Caki2 (cell line): ENCODE results near the gene OR2G6. TPM values are rescaled to one million over a fixed set of nuclear protein-coding genes. Genes with fewer than 3 reads are reported as not detected.
"Not testable (repeated sequence)": the region's sequence is repeated elsewhere in the genome, so short reads cannot be mapped to it uniquely, and the experiment has no call there.

Source experiments
- DNase-seq: peaks from one replicate; pipeline ENCODE4 v3.0.0-alpha.2; 2015; ENCODE audit warnings: low read depth
- in situ Hi-C: cut with HindIII; loops from 2 replicates; pipeline ENCODE4 v1.10.0; 2016; ENCODE audit warnings: low sequenced_read_pairs, low pct_unique_long_range_greater_than_20kb, mixed read lengths
- total RNA-seq: library from RNA; depleted of rRNA; stranded (reverse); fragments of >200 nt; shearing (Covaris generic); gene quantifications from 2 replicates; pipeline ENCODE4 v1.2.3, GENCODE V29; 2014; ENCODE audit warnings: low replicate concordance; rRNA removed

Gene OR2G6
- not detected in 2 replicates for total RNA-seq

DNA sequence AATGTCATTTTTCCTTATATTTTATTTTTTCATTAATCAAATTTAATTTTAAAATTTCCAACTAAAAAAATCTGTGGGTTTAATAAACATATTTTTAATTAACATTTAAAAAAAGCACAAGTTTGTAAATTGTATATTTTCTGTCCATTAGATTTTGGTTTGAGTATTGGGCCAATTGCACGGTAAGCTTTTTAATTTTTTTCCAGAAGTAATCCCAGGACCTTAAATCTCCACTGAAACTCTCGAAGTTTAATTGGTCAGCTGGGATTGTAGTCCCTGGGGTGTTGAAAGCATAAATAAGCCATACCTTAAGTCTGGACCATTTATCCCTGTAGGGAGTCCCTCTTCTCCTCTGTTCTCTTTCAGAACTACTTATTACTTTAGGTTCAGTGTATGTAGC lies at the start of gene OR2G6:
Gene OR2G6 (plus strand): TSS at position 301 of the 400 bp plus-strand sequence. CDS start 13,574 bp downstream, outside the sequence.
- DNase-seq, in situ Hi-C loops: not testable (repeated sequence)

GRCh38 chr1:248459117-248459516 lies 48.8 kb upstream of the OR2G6 start:
- DNase-seq, in situ Hi-C loops: not testable (repeated sequence)

DNA sequence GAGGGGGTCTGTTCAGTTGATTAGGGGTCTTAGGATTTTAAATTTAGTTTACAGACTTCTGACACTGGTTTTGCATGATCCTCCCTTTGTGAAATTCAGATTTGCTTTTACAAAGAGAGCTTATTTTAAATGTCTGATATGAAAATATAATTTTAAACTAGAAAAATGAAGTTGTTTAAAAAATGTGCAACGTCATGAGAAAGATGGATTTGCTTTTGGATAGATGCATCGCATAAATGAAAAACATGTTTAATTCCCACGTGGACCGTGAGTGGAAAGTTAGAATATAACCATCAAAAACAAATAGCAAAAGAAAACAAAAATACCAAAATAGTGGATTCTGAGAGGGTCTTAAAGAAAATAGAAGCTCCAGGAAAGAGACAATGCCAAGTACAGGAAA lies 36.7 kb upstream of the OR2G6 start:
- no peak for DNase-seq
- in situ Hi-C loops, result no loop called here

DNA sequence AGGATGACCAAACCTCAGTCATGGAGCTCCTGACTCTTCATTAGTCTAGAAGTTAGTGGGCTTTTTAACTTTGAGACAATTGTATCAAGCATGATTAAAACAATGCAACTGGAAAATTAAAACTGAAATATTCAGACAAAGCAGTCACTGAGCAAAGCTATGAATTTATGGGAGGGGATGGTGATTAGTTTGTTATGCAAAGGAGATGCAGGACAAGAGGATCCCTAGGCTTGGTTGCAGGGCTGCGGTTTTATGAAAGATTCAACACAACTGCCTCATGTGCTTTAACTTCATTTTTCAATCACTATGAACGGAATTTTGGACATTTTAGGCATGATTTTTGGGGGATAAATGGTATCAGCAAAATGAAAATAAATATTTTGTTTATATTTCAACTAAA lies 35.8 kb upstream of the OR2G6 start:
- in situ Hi-C loops, DNase-seq: not testable (repeated sequence)

DNA sequence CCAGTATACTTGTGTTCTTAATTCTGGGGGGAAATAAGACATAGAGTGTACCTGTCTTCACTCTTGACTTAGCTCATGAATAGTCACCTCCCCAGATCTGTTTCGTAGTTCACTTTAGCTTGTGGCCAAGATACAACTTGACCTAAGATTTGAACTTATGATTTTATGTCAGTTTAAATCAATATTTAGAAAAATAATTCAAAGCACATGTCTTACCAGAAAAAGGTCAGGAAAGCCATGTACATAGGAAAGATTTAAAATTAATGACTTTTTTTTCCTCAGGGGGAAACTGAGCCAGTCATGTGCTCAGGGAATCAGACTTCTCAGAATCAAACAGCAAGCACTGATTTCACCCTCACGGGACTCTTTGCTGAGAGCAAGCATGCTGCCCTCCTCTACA lies 34.8 kb upstream of the OR2G6 start, which contains the start of gene OR2T3:
Gene OR2T3 (plus strand): TSS at position 301 of the 400 bp plus-strand sequence. CDS start 0 bp downstream, at position 301.
- DNase-seq, in situ Hi-C loops: not testable (repeated sequence)

GRCh38 chr1:248475660-248476059 lies 32.2 kb upstream of the OR2G6 start:
- DNase-seq, in situ Hi-C loops: not testable (repeated sequence)

DNA sequence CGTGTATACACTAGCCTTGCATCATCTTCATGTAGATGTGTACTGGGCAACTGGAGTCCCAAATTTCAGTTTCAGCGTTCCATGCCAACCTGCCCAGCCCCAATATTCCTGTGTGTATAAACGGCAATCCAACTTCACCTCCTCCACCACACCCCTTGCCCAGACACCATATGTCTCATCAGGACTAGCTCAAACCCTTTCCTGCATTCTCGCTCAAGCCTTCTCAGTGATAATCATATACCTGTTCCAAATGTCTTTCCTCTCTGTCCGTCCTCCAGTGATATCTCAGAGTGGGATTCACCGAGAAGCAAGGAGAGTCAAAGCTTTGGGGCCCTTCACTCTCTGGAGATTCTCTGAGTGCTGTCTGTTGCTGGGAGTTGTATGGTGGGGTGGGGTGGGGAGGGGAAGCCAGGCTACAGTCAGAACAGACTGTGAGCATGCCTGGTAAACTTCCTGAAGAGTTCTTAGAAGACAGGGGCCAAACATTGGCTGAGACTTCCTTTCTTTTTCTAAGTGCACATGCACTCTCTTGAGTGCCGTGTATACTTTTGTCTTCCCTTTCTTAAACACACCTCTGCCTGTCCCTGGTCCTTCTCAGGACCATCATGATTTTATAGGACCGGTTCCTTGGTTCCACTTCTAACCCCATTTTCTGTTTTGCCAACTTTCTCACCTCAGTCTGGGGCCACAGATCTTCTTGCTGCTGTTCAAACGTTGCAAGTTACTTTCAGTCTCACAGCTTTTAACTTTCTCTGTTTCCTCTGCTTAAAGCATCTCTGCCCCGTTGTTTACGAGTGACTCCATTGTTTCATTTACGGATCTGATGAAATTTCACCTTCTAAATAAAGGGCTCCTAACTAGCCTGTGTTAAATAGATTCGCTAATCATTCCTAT lies 25.9 kb upstream of the OR2G6 start:
- DNase-seq, in situ Hi-C loops: not testable (repeated sequence)

DNA sequence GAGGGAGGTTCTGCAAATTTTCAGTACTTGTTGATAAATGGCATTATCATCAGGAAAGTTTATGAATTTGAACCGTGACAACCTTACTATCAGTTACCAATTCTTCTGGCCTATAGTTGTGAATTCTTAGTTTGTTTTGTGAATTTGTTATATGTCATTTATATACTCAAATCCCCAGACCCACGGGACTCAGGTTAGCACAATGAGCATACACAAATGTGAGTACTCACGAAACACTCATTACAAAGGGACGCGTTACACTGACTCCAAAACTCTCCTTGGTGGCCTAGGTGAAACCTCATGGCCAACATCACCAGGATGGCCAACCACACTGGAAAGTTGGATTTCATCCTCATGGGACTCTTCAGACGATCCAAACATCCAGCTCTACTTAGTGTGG lies 19.6 kb upstream of the OR2G6 start, which contains the start of gene OR2T5:
Gene OR2T5 (plus strand): TSS at position 301 of the 400 bp plus-strand sequence. CDS start 0 bp downstream, at position 301.
- DNase-seq, in situ Hi-C loops: not testable (repeated sequence)

DNA sequence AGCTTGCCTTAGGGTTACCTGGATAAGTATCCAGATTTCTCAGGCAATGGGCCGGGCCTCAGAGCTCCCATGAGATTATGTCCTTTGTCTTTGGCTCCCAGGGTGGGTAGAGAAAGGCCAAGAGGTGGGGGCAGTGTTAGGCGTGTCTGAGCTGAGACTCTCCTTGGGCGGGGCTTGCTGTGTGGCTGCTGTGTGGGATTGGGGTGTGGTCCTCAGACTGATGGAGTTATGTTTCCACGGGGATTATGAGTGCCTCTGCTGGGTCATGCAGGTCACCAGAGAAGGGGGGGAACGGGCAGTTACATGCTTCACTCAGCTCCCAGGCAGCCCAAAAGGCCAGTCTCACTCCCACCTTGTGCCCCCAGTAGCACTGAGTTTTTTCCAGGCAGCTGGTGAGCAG lies 11.2 kb upstream of the OR2G6 start:
- DNase-seq, in situ Hi-C loops: not testable (repeated sequence)

DNA sequence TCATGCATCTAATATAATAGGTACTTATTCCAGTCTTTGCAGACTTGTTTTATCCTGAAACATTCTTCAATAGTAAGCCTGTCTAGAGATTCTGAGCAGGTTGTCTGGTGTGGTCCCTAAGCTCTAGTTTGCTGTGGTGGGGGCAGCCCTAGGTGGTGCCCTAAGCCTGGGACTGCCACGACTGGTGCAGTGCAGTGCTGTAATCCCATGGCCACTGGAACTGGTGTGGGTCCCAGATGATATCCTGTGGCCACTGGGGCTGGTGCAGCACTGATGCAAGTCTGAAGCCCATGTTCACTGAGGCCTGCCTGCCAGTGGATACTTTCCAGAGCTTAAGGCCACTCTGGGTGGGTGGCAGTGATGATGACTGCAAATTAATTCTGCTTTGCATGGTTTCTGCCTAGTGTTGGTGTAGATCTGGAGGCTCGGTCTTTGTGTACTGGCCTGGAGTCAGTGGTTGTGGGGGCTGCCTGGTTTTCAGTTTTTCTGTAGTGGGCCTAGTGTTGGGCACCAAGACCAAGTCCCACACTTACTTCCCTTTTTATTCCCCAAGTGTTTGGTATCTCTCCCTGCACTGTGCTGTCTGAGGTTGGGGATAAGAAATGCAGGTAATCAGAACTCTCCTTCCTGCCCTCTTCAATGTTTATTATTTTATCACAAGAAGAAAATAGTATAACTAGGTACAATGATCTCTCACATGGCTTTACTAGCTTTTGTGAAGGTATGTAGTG lies 7.4 kb upstream of the OR2G6 start:
- in situ Hi-C loops, DNase-seq: not testable (repeated sequence)

DNA sequence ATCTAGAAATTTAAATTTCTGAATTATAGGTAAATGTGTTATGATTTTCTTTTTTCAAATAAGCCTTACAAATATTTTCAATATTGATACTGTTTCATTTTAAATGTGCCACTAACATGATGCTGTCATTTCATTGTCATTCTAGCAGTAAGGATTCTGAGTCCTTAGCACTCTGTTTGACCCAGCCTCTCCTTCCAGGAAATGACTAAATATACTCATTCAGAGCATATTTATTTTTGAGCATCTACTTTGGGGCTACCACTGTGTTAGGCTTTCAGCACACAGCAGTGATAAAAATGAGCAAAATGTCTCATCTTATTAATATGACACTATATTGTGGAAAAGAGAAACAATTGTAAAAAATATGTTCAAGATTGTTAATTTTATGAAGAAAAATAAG lies 2.3 kb downstream of the OR2G6 start:
- in situ Hi-C loops, DNase-seq: not testable (repeated sequence)

DNA sequence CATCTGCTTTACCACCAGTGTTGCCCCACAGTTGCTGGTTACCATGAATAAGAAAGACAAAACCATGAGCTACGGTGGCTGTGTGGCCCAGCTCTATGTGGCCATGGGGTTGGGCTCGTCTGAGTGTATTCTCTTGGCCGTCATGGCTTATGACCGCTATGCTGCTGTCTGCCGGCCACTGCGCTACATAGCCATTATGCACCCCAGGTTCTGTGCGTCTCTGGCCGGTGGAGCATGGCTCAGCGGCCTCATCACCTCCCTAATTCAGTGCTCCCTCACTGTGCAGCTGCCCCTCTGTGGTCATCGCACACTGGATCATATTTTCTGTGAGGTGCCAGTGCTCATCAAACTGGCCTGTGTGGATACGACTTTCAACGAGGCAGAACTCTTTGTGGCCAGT lies 14.0 kb downstream of the OR2G6 start:
- DNase-seq, result no peak
- in situ Hi-C loops, result no loop called here

DNA sequence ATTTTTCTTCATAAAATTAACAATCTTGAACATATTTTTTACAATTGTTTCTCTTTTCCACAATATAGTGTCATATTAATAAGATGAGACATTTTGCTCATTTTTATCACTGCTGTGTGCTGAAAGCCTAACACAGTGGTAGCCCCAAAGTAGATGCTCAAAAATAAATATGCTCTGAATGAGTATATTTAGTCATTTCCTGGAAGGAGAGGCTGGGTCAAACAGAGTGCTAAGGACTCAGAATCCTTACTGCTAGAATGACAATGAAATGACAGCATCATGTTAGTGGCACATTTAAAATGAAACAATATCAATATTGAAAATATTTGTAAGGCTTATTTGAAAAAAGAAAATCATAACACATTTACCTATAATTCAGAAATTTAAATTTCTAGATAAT lies 29.6 kb downstream of the OR2G6 start:
- DNase-seq, in situ Hi-C loops: not testable (repeated sequence)

DNA sequence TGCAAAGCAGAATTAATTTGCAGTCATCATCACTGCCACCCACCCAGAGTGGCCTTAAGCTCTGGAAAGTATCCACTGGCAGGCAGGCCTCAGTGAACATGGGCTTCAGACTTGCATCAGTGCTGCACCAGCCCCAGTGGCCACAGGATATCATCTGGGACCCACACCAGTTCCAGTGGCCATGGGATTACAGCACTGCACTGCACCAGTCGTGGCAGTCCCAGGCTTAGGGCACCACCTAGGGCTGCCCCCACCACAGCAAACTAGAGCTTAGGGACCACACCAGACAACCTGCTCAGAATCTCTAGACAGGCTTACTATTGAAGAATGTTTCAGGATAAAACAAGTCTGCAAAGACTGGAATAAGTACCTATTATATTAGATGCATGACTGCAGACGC lies 39.5 kb downstream of the OR2G6 start:
- DNase-seq, in situ Hi-C loops: not testable (repeated sequence)

DNA sequence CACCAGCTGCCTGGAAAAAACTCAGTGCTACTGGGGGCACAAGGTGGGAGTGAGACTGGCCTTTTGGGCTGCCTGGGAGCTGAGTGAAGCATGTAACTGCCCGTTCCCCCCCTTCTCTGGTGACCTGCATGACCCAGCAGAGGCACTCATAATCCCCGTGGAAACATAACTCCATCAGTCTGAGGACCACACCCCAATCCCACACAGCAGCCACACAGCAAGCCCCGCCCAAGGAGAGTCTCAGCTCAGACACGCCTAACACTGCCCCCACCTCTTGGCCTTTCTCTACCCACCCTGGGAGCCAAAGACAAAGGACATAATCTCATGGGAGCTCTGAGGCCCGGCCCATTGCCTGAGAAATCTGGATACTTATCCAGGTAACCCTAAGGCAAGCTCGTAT lies 43.2 kb downstream of the OR2G6 start:
- DNase-seq, in situ Hi-C loops: not testable (repeated sequence)

- DNase-seq, in situ Hi-C loops: not testable (repeated sequence)
These were observed 54.8 kb downstream of the OR2G6 start, which contains the start of gene OR2T29 for GRCh38 chr1:248562672-248563071. OR2T29 (minus strand) TSS chr1:248562772; CDS start chr1:248559491, 3,281 bp downstream.

GRCh38 chr1:248565530-248566373 lies 57.9 kb downstream of the OR2G6 start:
- in situ Hi-C loops, result not testable (repeated sequence)

GRCh38 chr1:248569049-248569448 lies 61.2 kb downstream of the OR2G6 start:
- DNase-seq, in situ Hi-C loops: not testable (repeated sequence)

More at GRCh38 chr1:248565530-248566373, 57.9 kb downstream of the OR2G6 start:
- not testable (repeated sequence) for DNase-seq
